RWPE2 (cell line): ENCODE results near the gene CELF1.

ENCODE experiments used
- ATAC-seq: fragments of 200-7000 bp; cut with Tn5 transposase; 3 replicates; pipeline ENCODE4 v1.9.1; 2021; ENCODE audit warnings: low read depth
- DNase-seq: peaks from one replicate; pipeline ENCODE4 v3.0.0-alpha.2; 2020; ENCODE audit warnings: low spot score
- H3K27ac ChIP-seq: fragments of 450-650 bp; 2 replicates; pipeline ENCODE4 v1.5.1; 2017; ENCODE audit warnings: mild to moderate bottlenecking; ENCODE audit not compliant: poor library complexity, severe bottlenecking
- H3K27me3 ChIP-seq: fragments of 250-450 bp; sonication (Bioruptor Pico); 2 replicates; pipeline ENCODE4 v1.5.1; 2021; ENCODE audit warnings: mild to moderate bottlenecking, moderate library complexity; ENCODE audit not compliant: insufficient read depth, poor library complexity, severe bottlenecking
- H3K36me3 ChIP-seq: fragments of 250-450 bp; sonication (Bioruptor Pico); 2 replicates; pipeline ENCODE4 v1.5.1; 2020; ENCODE audit warnings: low read depth, mild to moderate bottlenecking, moderate library complexity
- H3K4me1 ChIP-seq: fragments of 250-450 bp; sonication (Bioruptor Pico); 2 replicates; pipeline ENCODE4 v1.5.1; 2021; ENCODE audit warnings: mild to moderate bottlenecking, moderate library complexity; ENCODE audit not compliant: insufficient read depth, poor library complexity, severe bottlenecking
- H3K4me3 ChIP-seq: fragments of 250-450 bp; sonication (Bioruptor Pico); 2 replicates; pipeline ENCODE4 v1.5.1; 2021; ENCODE audit warnings: mild to moderate bottlenecking, moderate library complexity; ENCODE audit not compliant: severe bottlenecking
- H3K9me3 ChIP-seq: fragments of 250-450 bp; sonication (Bioruptor Pico); 2 replicates; pipeline ENCODE4 v1.5.1; 2021; ENCODE audit warnings: mild to moderate bottlenecking, moderate library complexity; ENCODE audit not compliant: severe bottlenecking
- TF ChIP-seq, protein P1 (sequence below): fragments of 450-650 bp; IDR thresholded peaks from one replicate; pipeline ENCODE4 v1.5.1; 2017; ENCODE audit warnings: mild to moderate bottlenecking, moderate library complexity; ENCODE audit not compliant: poor library complexity, severe bottlenecking

Gene CELF1

GRCh38 chr11:47440054-47440476, 112.9 kb downstream of the CELF1 start:
- Histone ChIP-seq H3K4me3 (no peak overlapping the region), H3K27me3 (no peaks in the 10 kb centered on the region), H3K27ac (no peak overlapping the region), H3K9me3 (no peaks in the 10 kb centered on the region), H3K4me1 (no peaks in the 10 kb centered on the region), H3K36me3 (no peaks in the 10 kb centered on the region)
- TF ChIP-seq, protein P1, sequence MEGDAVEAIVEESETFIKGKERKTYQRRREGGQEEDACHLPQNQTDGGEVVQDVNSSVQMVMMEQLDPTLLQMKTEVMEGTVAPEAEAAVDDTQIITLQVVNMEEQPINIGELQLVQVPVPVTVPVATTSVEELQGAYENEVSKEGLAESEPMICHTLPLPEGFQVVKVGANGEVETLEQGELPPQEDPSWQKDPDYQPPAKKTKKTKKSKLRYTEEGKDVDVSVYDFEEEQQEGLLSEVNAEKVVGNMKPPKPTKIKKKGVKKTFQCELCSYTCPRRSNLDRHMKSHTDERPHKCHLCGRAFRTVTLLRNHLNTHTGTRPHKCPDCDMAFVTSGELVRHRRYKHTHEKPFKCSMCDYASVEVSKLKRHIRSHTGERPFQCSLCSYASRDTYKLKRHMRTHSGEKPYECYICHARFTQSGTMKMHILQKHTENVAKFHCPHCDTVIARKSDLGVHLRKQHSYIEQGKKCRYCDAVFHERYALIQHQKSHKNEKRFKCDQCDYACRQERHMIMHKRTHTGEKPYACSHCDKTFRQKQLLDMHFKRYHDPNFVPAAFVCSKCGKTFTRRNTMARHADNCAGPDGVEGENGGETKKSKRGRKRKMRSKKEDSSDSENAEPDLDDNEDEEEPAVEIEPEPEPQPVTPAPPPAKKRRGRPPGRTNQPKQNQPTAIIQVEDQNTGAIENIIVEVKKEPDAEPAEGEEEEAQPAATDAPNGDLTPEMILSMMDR = no peak
- no peak for DNase-seq
- ATAC-seq = no peak

DNA sequence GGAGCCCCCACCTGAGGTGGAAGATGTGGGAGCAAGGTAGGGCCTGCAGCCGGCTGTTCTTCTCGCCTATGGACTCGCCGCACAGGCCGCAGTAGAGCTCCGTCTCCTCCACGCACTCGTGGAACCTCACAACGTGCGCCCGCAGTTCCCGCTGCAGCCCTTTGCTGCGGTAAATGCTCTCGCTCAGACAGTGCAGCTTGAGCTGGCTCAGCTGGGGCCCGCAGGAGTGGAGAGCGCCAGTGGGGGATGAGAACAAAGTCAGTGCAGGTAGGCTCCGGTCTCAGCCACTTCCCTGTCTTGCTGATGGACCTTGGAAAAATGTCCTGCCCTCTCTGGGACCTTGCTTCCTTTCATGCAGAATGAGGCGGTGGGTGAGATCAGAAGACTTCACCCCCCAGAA, 114.2 kb downstream of the CELF1 start:
- ATAC-seq (no peak), DNase-seq (no peak)
- Histone ChIP-seq H3K36me3 (no peaks in the 10 kb centered on the region), H3K27ac (no peak overlapping the region), H3K27me3 (no peaks in the 10 kb centered on the region), H3K4me1 (no peaks in the 10 kb centered on the region), H3K9me3 (no peaks in the 10 kb centered on the region), H3K4me3 (no peak overlapping the region)
- TF ChIP-seq, protein P1 = no peak

- ATAC-seq = peak; percentile 21; the same call in 1 of the 3 replicates
- Histone ChIP-seq H3K36me3 (no peaks in the 10 kb centered on the region), H3K4me1 (no peaks in the 10 kb centered on the region), H3K27ac (no peak overlapping the region), H3K9me3 (no peaks in the 10 kb centered on the region), H3K27me3 (no peaks in the 10 kb centered on the region), H3K4me3 (no peak overlapping the region)
- TF ChIP-seq, protein P1 = no peak
- DNase-seq = no peak
These were observed 115.0 kb downstream of the CELF1 start for GRCh38 chr11:47437746-47438418.

DNA sequence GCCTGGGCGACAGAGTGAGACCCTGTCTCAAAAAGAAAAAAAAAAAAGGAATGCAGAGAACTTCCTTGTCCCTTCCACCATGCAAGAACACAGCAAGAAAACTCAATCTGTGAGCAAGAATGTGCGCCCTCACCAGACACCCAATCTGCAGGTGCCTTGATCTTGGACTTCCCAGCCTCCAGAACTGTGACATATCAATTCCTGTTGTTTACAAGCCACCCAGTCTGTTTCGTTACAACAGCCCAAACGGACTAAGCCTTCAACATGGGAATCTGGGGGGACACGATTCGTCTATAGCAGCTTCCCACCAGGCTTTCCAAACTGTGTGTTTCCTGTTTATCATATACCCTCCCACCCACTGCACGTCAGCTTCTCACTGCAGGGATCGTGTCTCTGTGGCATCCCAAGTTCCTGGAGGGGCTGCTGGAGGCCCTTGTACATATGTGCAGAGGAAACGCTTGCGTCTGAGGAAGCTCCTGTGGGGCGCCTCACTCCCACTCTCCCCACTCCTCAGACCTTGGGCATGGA, 115.7 kb downstream of the CELF1 start:
- Histone ChIP-seq H3K36me3 (no peaks in the 10 kb centered on the region), H3K9me3 (no peaks in the 10 kb centered on the region), H3K27ac (no peak overlapping the region), H3K4me3 (no peak overlapping the region), H3K27me3 (no peaks in the 10 kb centered on the region), H3K4me1 (no peaks in the 10 kb centered on the region)
- DNase-seq (no peak), ATAC-seq (no peak)
- TF ChIP-seq, protein P1 = no peak

DNA sequence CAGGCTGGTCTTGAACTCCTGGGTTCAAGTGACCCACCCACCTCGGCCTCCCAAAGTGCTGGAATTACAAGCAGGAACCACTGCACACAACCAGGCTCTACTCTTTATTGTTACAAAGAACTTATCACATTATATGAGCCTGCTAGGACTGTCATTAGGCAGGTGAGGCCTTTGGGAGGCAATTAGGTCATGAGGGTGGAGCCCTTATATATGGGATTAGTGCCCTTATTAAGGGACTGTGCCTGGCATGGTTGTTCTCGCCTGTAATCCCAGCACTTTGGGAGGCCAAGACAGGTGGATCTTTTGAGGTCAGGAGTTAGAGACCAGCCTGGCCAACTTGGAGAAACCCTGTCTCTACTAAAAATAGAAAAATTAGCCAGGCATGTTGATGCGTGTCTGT, 116.2 kb downstream of the CELF1 start:
- ATAC-seq = no peak
- Histone ChIP-seq H3K9me3 (no peaks in the 10 kb centered on the region), H3K4me1 (no peaks in the 10 kb centered on the region), H3K36me3 (no peaks in the 10 kb centered on the region), H3K27me3 (no peaks in the 10 kb centered on the region), H3K27ac (no peak overlapping the region), H3K4me3 (no peak overlapping the region)
- DNase-seq = no peak
- TF ChIP-seq, protein P1 = no peak
